Prostate gland (tissue), 2 donors: ENCODE measurements around the gene MRPL23.

Experiments used
- POLR2A ChIP-seq: fragments of 450-650 bp; IDR thresholded peaks from one replicate; pipeline ENCODE4 v1.6.1; 2016; ENCODE audit warnings: antibody characterized with exemption, mild to moderate bottlenecking
- POLR2AphosphoS5 ChIP-seq: sonication (generic); formaldehyde crosslinking; IDR thresholded peaks from one replicate; pipeline ENCODE4 v1.6.1; 2017; ENCODE audit warnings: antibody characterized with exemption
- TF ChIP-seq, protein P1 (sequence below), 4 experiments: fragments of 200-600 bp in 2 of 4; fragments of 450-650 bp in 2 of 4; sonication (generic) in 2 of 4; IDR thresholded peaks; 1 replicate in 3 of 4; 2 replicates in 1 of 4; pipeline ENCODE4 v1.5.1; 2016 to 2019; ENCODE audit warnings: antibody characterized with exemption in 4 of 4, mild to moderate bottlenecking in 2 of 4, moderate library complexity in 2 of 4

DNA sequence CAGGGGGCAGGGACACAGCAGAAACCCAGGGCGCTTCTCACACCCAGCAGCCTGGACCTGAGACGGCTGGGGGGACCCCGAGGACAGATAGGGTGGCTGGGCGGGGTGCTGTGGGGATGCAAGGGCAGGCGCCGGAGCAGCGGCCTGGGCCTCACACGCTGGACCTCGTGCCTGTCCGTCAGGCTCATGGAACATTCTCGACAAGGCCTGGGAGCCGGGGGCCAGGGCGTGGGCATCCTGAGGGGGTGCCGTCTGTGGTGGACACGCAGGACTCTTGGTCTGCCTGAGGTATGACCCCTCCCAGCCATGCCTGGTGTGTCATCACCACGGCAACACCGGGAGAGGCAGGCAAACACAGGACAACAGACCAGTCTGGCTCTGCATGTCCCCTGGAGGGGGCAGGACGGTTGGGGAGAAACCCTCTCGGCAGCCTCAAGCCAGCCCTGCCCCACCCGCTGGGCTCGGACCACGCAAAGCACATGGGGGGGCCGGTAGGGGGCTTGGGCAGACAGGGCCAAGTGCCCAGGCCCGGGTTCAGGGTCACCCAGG, 21.4 kb downstream of the MRPL23 start:
- TF ChIP-seq, protein P1, sequence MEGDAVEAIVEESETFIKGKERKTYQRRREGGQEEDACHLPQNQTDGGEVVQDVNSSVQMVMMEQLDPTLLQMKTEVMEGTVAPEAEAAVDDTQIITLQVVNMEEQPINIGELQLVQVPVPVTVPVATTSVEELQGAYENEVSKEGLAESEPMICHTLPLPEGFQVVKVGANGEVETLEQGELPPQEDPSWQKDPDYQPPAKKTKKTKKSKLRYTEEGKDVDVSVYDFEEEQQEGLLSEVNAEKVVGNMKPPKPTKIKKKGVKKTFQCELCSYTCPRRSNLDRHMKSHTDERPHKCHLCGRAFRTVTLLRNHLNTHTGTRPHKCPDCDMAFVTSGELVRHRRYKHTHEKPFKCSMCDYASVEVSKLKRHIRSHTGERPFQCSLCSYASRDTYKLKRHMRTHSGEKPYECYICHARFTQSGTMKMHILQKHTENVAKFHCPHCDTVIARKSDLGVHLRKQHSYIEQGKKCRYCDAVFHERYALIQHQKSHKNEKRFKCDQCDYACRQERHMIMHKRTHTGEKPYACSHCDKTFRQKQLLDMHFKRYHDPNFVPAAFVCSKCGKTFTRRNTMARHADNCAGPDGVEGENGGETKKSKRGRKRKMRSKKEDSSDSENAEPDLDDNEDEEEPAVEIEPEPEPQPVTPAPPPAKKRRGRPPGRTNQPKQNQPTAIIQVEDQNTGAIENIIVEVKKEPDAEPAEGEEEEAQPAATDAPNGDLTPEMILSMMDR (IDR thresholded peaks at IDR 0.05), result no peak
- TF ChIP-seq POLR2A, result no peak
- TF ChIP-seq POLR2AphosphoS5, result no peak
